ENCODE results near the gene MYMX.
"Not testable (repeated sequence)": the region's sequence is repeated elsewhere in the genome, so short reads cannot be mapped to it uniquely, and the experiment has no call there.

The MYMX gene

DNA sequence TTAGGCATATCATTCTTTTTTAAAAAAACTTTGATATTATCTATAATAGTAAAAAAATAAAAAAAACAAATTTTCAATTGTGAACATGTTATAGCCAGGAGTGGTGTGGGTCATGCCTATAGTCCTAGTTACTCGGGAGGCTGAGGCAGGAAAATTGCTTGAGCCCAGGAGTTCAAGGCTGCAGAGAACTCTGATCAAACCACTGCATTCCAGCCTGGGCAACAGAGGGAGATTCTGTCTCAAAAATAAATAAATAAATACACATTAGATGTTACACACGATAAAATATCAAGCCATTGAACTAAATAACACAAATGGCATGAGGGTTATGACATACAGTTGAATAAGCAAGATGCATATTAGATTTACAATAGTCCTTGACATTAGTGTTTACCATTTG is 27.9 kb upstream of the MYMX start:
- DNase-seq, result no peak

DNA sequence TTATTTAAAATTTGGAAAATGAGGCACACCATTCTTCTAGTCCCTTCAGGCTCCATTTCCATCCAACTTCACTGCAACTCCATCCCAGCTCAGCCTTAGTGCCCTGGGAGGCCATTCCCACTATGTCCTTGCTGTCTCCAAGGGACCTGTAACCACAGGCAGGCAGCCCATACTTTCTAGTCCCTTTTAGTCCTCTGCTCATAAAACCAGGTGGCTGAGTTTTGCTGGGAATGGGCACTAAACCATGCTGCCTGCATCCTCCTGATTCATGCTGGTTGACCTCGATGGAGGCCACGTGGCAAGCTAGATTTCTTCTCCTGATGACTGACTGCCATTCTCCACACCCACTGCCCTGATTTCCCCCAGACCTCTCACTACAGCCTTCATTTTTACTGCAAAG is 27.5 kb upstream of the MYMX start:
- DNase-seq, result no peak

DNA sequence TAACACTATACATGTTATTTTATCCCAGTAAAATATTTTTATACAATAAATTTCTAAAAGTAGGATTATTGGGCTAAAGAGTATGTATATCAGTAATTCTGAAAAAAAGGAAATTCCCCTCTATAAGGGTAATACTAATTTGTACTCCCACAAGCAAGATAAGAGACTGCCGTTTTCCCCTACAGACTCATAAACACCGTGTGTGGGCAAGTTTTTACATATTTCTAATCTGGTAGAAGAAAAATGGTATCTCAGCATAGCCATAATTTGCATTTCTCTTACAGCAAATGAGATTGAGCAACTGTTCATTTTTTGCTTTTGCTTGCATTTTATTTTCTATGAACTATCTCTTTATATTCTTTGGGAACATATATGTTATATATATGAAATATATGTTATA is 26.0 kb upstream of the MYMX start:
- DNase-seq, result no peak

DNA sequence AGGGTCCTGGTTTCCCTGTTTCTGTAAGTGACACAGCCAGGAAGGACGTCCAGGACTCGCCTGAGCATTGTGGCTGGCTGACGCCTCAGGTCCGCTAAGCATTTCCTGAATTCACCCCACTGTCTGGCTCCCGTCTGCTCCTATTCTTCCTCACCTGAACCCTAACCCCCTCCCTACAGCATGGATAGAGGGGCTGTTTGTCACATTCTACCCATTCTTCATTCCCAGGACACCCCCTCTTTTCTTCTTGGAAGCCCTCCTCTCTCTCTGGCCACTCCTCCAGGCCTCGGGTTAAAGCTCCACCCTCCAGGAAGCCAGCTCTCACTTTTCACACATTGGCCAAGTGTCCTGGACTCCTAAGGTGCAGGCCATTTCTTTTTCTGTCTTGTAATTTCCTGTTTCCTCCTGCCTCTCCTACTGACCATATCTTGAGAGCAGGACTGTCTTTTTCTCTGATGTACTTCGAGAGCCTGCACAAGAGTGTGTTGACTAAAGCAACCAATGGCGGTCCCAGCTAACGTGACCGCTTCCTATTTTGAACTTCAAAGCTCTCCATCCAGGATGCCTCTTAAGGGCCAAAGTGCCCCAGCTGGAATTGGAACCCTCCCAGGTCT is 24.2 kb upstream of the MYMX start:
- DNase-seq, result no peak

DNA sequence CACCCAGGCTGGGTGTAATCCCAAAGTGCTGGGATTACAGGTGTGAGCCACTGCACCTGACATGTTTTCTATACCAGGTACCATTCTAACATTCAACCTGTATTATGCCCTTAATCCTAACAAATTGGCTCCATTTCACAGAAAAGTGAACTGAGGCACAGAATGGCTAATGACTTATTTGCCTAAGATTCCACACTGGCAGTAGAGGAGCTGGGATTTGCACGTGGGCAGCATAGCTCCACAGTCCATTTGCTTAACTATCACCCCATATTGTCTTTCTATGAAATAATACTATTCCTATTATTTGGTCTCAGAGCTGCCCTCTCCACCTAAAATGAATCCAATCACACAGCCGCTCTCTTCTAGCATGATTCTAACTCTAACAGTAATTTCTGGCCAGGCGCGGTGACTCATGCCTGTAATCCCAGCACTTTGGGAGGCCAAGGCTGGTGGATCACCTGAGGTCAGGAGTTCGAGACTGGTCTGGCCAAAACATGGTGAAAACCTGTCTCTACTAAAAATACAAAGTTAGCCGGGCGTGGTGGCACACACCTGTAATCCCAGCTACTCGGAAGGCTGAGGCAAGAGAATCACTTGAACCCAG is 23.3 kb upstream of the MYMX start:
- no peak for DNase-seq

DNA sequence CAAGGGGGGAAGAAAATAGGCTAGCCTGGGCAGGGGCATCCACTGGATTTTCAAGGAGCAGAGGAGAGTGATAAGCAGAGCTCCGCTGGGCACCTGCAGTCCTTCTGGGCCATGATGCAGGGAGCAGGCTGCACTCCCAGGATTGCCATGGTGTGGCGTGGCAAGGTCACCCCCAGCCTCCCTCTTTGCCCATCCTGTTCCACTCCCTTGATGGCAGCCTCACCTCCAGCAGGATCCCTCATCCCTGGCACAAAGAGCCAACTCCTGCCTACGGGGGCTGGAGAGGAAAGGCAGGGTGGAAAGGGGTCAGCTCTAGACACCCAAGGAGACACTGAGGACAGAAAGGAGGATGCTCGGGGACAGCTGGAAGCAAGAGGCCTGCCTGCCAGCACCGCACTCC is 22.4 kb upstream of the MYMX start:
- no peak for DNase-seq

DNA sequence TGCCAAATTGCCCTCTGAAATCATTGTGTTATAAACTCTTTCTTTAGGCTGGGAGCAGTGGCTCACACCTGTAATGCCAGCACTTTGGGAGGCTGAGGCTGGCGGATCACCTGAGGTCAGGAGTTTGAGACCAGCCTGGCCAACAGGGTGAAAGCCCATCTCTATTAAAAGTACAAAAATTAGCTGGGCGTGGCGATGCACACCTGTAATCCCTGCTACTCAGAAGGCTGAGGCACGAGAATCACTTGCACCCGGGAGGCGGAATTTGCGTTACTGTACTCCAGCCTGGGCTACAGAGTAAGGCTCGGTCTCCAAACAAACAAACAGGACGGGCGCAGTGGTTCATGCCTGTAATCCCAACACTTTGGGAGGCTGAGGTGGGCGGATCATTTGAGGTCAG is 20.4 kb upstream of the MYMX start:
- not testable (repeated sequence) for DNase-seq

DNA sequence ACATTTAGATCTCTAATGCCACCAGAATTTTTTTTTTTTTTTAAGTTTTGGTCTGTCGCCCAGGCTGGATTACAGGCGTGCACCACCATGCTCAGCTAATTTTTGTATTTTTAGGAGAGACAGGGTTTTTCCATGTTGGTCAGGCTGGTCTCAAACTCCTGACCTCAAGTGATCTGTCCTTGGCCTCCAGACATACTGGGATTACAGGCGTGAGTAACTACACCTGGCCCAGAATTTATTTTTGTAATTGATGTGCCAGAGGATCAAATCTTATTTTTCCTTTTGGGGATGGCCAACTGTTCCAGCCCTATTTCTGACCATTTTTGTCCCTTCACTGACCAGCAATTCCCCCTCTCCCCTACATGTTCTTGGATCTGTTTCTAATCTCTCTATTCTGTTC is 18.0 kb upstream of the MYMX start:
- DNase-seq, result no peak

DNA sequence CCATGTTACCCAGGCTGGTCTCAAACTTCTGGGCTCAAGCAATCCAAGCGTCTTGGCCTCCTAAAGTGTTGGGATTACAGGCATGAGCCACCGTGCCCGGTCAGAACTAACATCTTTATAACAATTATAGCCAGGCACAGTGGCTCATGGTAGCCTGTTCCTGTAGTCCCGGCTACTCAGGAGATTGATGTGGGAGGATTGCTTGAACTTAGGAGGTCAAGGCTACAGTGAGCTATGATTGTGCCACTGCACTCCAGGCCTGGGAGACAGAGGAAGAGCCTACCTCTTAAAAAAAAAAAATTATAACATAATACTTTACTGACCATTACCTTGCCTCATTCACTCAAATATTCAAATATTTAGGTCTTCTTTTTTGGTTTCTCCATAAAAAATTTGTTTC is 16.8 kb upstream of the MYMX start:
- DNase-seq, result no peak

DNA sequence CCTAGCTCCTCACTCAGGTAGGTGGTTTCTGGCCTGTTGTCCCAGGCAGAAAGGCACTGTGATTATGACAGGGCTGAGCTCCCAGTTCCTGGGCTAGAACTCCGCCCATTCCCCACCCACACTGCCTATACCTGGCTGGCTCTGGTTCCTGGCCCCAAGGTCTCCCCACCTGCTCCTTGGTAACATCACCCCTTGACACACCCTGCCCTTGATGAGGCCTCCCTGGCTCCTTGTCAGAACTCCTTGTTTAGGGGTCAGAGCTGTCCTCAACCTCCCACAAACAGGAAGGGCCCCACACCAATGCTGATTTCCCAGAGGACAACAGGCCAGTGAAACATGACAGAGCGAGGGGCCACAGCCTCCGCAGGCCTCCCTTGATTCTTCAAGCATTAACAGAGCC is 15.5 kb upstream of the MYMX start:
- no peak for DNase-seq

DNA sequence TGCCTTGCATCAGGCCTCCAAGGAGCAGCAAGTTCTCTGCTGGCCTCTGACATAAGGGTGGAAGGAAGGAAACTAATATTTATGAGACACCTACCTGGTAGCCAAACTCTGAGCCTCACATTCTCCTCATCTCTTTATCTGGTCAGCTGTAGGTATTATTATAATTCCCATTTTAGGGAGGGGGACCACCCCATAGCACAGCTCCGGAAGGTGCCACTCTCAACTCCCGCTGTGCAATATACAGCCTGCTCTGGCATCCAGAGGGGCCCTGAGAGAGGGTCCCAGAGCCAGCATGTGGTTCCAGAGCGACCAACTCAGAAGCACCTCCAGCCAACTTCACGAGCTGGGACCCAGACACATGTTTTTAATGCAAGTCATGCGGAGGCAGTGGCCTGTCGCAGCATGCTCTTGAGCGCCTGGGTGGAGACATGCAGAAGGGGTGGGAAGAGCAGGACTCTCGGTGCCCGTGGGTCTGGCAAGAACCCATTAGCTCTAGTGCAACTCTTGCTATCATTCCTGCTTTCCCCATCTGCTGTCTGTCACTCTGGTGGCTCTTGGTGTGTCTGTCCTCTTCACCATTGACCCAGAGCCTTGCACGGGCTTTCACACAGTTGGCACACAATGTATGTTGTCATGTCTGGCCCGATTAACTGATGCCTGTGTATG is 15.0 kb upstream of the MYMX start:
- DNase-seq, result no peak

DNA sequence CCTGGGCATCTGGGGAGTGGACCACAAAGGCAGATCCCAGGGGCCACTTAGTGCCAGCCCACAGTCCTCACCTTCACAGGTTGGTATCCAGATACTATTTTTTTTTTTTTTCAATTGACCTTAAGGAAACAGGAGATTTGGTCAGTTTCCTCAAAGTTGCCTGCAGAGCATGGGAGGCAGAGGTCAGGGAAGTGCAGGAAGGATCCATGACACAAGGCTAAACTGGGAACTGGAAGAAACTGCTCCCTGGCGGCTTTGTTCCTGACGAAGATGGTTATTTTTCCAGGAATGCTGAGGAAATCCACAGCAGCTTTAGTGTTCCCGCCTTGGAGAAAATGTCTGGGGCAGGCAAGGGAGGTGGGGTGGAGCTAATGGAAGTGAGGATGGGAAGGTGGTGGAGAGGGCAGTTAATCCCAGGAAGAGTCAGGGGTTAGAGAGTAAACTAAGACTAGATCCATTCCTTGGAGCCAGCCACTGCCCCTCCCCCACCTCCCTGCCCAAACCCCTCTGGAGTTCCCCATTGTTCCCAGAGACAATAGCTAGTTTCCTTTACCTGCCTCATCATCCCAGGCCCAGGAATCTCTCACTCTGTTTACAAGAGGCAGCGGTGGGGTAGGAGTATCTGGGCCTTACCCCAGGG is 14.3 kb upstream of the MYMX start:
- no peak for DNase-seq

DNA sequence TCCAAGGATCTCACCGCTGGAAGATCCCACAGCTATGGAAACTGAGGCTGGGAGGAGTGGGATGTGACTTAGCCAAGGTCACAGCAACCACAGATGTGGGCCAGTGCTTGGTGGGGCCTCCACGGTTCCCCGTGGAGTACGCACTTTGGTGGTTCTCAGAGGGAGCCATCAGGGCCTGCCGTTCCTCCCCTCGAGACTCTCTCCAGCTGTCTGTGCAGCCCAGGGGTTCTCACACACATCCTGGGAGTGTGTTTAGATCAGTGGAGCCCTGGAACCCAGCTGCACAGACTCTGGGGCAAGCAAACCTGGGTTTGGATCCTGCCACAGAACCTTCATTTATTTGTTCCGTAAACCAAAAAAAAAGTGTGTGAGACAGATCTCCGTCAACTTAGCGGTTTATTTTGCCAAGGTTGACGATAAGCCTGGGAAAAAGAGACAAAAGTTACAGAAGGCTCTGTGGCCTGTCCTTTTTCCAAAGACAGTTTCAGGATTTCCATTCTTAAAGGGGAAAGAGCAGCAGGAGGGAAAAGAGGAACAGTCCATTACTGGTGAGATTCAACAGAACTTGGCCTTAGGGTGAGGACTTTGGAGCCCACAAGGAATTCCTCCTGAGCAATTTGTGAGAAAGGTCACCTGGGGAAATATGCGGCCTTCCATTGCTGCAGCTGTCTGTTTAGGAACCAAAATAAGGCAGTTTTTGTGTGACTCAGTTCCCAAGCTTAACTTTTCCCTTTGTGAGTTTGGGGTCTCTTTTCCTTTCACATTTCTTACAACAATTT is 13.6 kb upstream of the MYMX start:
- no peak for DNase-seq

DNA sequence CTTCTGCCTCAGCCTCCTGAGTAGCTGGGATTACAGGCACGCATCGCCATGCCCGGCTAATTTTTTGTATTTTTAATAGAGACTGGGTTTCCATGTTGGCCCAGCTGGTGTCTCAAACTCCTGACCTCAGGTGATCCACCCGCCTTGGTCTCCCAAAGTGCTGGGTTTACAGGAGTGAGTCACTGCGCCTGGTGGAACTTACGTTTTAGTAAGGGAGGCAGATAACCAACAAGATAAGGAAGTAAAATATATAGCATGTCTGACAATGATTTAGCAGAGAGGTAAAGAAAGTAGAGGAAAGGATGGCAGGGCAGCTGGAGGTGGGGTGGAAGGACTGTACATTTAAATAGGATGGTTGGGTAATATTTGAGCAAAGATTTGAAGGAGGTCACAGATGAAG is 12.8 kb upstream of the MYMX start:
- no peak for DNase-seq

DNA sequence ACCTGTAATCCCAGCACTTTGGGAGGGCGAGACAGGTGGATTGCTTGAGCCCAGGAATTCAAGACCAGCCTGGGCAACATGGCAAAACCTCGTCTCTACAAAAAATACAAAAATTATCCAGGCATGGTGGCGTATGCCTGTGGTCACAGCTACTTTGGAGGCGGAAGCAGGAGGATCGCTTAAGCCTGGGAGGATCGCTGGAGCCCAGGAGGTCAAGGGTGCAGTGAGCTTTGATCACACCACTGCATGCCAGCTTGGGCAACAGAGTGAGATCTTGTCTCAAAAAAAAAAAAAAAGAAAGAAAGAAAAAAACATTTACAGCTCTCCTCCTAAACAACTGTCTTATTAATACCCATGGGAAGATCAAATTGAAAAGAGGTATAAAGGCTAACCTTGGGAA is 8.8 kb upstream of the MYMX start:
- DNase-seq, result no peak

DNA sequence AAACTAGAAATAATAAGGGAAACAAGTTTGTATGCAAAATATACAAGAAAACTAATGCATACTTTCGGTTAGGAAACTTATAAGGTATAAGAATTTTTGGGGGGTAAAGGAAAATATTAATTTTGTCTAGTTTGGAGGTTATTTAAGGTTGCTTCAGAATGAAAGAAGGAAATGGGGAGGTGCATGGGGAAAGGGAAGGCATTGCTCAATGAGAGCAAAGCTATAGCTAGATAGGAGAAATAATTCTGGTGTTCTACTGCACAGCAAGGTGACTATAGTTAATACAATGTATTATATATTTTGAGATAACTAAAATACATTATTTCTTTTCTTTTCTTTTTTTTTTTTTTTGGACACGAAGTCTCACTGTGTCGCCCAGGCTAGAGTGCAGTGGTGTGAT is 5.4 kb upstream of the MYMX start:
- DNase-seq, result no peak

DNA sequence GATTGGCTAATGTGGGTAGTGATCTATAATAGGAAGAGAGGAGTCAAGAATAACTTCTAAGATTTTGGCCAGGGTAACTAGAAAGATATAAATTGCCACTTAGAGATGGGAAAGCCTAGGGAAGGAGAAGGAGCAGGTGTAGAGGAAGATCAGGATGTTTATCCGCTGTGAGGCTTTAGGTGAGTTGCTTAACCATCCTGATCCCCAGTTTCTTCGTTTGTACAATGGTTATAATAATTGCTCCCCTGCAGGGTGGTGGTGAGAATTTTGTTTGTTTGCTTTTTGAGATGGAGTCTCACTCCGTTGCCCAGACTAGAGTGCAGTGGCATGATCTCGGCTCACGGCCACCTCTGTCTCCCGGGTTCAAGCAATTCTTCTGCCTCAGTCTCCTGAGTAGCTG is 2.4 kb upstream of the MYMX start:
- no peak for DNase-seq

DNA sequence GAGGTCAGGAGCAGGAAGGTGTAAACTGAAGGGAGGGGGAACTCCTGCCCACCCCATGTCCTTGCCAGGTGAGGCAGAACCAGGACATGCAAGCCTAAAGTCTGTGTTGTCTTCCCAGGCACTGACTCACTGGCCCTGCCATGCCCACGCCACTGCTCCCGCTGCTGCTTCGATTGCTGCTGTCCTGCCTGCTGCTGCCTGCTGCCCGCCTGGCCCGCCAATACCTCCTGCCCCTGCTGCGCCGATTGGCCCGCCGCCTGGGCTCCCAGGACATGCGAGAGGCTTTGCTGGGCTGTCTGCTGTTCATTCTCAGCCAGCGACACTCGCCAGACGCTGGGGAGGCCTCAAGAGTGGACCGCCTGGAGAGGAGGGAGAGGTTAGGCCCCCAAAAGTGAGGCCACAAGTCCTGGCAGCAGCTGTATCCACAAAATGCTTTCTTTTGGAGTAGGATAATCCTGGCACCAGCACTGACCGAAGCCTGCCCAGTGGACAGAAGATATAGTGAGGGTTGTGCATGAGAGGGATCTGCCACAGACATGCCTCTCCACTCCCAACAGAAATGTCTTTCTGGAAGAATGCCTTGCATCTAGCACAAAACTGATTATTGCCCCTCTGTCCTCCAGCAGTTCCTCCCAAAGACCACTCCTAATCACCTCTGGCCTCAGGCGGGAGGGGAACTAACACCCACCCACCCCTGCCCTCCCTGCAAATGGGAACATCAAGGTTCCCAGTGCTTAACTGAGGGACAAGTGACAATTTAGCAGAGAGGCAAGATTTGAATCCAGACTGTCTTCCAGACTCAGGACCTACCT is 812 bp downstream of the MYMX start:
- DNase-seq, result no peak

DNA sequence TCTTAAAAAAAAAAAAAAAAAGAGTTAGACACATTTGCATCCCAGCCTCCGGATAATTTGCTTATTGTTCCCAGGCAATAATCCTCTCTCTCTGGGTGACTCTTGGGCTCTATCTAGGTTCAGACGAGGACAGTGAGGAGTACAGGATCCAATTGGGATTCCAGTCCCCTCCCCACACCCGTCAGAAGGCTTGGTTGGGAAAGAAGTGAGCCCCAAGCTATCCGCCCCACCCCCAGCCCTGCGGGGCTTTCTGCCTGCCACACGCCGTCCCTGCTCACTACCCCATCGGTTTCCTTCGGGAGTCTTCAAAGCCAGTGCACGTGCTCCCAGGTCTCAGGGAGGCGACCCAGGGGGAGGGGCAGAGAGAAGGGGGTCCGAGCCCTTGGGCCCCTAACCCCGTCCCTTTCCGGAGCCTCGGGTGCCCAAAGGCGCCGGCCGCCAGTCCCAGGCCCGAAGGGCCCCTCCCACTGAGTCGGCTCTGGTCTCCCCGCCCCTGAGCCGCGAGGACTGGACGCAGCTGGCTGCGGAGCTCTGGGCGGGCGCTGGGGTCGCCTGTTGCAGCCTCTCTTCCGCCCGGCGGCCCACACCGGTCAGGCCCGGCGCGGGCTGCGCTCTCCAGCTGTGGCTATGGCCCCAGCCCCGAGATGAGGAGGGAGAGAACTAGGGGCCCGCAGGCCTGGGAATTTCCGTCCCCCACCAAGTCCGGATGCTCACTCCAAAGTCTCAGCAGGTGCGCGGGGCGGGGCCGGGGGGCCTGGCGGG is 2.5 kb downstream of the MYMX start:
- DNase-seq, result no peak

DNA sequence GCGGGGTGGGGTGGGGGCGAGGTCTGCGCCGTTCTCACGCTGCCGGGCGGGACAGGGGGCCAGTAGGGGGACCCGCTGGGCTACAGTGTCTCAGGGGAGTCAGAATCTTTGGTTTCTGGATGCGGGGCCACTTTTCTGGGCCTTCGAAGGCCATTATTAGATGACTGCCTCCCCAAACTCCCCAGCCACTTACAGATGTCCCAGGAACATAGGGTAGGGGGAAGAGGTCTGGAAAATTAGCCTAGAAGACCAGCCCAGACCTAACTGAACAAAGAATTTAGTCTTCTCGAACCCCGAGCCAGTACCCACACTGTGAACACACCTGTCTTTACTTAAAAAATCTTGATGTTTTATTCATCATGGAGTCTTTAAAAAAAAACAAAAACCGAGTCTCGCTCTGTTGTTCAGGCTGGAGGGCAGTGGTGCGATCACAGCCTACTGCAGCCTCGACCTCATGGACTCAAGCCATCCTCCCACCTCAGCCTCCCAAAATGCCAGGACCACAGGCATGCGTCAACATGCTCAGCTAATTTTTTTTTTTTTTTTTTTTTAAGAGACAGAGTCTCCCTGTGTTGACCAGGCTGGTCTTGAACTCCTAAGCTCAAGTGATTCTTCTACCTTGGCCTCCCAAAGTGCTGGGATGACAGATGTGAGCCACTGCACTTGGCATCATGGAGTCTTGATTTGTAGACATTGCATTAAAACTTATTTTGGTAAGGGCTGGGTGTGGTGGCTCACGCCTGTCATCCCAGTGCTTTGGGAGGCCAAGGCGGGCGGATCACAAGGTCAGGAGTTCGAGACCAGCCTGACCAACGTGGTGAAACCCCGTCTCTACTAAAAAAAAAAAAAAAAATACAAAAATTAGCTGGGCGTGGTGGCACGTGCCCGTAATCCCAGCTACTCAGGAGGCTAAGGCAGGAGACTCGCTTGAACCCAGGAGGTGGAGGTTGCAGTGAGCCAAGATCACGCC is 3.4 kb downstream of the MYMX start:
- no peak for DNase-seq

DNA sequence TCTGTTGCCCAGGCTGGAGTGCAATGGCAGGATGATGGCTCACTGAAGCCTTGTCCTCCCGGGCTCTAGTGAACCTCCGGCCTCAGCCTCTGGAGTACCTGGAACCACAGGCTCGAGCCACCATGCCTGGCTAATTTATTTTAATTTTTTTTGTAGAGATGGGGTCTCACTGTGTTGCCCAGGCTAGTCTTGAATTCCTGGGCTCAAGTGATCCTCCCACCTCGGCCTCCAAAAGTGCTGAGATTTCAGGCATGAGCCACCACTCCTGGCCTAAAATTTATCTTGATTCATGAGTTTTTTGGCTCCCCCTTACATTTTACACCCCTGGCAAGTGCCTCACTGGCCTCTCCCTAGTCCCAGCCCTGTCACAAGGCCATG is 4.2 kb downstream of the MYMX start:
- DNase-seq, result no peak
